Measurements from ENCODE around the gene DACH1. TPM values are rescaled to one million over a fixed set of nuclear protein-coding genes. Genes with fewer than 3 reads are reported as not detected.

DACH1 gene
- total and polyA plus RNA-seq, 12 donors, result 1.2 to 5.2 (median 2.6) TPM

GRCh38 chr13:71632721-71633120 lies 234.3 kb downstream of the DACH1 start:
- H3K27ac ChIP-seq, result peak overlapping the region in 6 of 10 donors; percentile 4 to 63 (median 34)
- H3K27me3 ChIP-seq, result no peaks in the 10 kb centered on the region
- no peaks in the 10 kb centered on the region for H3K36me3 ChIP-seq
- H3K9me3 ChIP-seq, result no peaks in the 10 kb centered on the region
- ATAC-seq, result no peak
- no peak for TF ChIP-seq CTCF (IDR thresholded peaks at IDR 0.05)
- H3K4me1 ChIP-seq, result peaks cover 0 to 26% (median 0%) of the 10 kb centered on the region in 9 donors
- intact Hi-C loops (cut with DNase I), result no loop called here
- 89% methylated on average over 1 of the region's 1 CpG for WGBS, 2 donors
- no peak for DNase-seq
- no peak overlapping the region for H3K4me3 ChIP-seq

GRCh38 chr13:71632206-71632605 lies 234.8 kb downstream of the DACH1 start:
- Histone ChIP-seq H3K4me1 (peaks cover 0 to 26% (median 0%) of the 10 kb centered on the region in 9 donors), H3K27ac (peak overlapping the region in 6 of 10 donors; percentile 4 to 63 (median 34)), H3K36me3 (no peaks in the 10 kb centered on the region), H3K9me3 (no peaks in the 10 kb centered on the region), H3K27me3 (no peaks in the 10 kb centered on the region), H3K4me3 (no peak overlapping the region)
- intact Hi-C loops (cut with DNase I), result no loop called here
- ATAC-seq (no peak), DNase-seq (no peak)
- no peak for TF ChIP-seq CTCF (IDR thresholded peaks at IDR 0.05)
- WGBS, 2 donors, result 66 to 67% methylated on average over 3 of the region's 3 CpGs

- no peak for ATAC-seq
- TF ChIP-seq CTCF (IDR thresholded peaks at IDR 0.05), result no peak
- no peak overlapping the region for H3K4me3 ChIP-seq
- DNase-seq, result no peak
- 80 to 89% methylated on average over 3 of the region's 3 CpGs for WGBS, 2 donors
- H3K36me3 ChIP-seq, result no peaks in the 10 kb centered on the region
- no peak overlapping the region for H3K27ac ChIP-seq
- intact Hi-C loops (cut with DNase I), result loop anchor here in 1 of 10 donors (10.0 kb wide), 1 partner anchor 236 kb away; the partner anchor contains the start of gene DACH1
- H3K4me1 ChIP-seq, result peaks cover 0 to 37% (median 11%) of the 10 kb centered on the region in 9 donors
- no peaks in the 10 kb centered on the region for H3K27me3 ChIP-seq
- H3K9me3 ChIP-seq, result no peaks in the 10 kb centered on the region
Measured at GRCh38 chr13:71629167-71629566, 237.8 kb downstream of the DACH1 start.

- Histone ChIP-seq H3K27me3 (no peaks in the 10 kb centered on the region), H3K4me3 (no peak overlapping the region), H3K9me3 (no peaks in the 10 kb centered on the region), H3K4me1 (peaks cover 0 to 28% (median 6%) of the 10 kb centered on the region in 9 donors), H3K36me3 (no peaks in the 10 kb centered on the region), H3K27ac (peak overlapping the region in 5 of 10 donors; percentile 40 to 82 (median 69))
- DNase-seq (no peak), ATAC-seq (no peak)
- 83 to 86% methylated on average over 4 of the region's 4 CpGs for WGBS, 2 donors
- intact Hi-C loops (cut with DNase I), result loop anchor here in 1 of 10 donors (10.0 kb wide), 1 partner anchor 238 kb away; the partner anchor contains the start of gene DACH1
- TF ChIP-seq CTCF (IDR thresholded peaks at IDR 0.05), result no peak
Measured at GRCh38 chr13:71626421-71627117, 240.4 kb downstream of the DACH1 start.

Data from heart right ventricle (tissue), 16 donors.